GM12865 (cell line): ENCODE results near the gene CPZ.
"Not testable (repeated sequence)": the region's sequence is repeated elsewhere in the genome, so short reads cannot be mapped to it uniquely, and the experiment has no call there.

Experiments used
- DNase-seq: peaks from one replicate; pipeline ENCODE4 v3.0.0; 2010; ENCODE audit warnings: low read depth
- H3K4me3 ChIP-seq: 2 replicates; pipeline ENCODE4 v1.5.1; 2011; ENCODE audit warnings: mild to moderate bottlenecking, low read depth, low read length, control low read depth
- CTCF ChIP-seq: IDR thresholded peaks from 2 replicates; pipeline ENCODE4 v1.5.1; 2011; ENCODE audit warnings: low read length, control low read depth, low read depth, inconsistent platforms; ENCODE audit not compliant: insufficient read depth; ENCODE audit errors: missing control alignments

CPZ gene

GRCh38 chr4:8634773-8635172 lies 42.2 kb downstream of the CPZ start:
- H3K4me3 ChIP-seq, DNase-seq: not testable (repeated sequence)

GRCh38 chr4:8635897-8636554 lies 43.5 kb downstream of the CPZ start:
- H3K4me3 ChIP-seq, result not testable (repeated sequence)

GRCh38 chr4:8637456-8637984 lies 45.0 kb downstream of the CPZ start:
- DNase-seq, result no peak
- TF ChIP-seq CTCF, result no peak
- no peak overlapping the region for H3K4me3 ChIP-seq

More at GRCh38 chr4:8635897-8636554, 43.5 kb downstream of the CPZ start:
- DNase-seq, result not testable (repeated sequence)

- DNase-seq, result no peak
- no peak for TF ChIP-seq CTCF
These were observed 46.5 kb downstream of the CPZ start for GRCh38 chr4:8639021-8639420.

GRCh38 chr4:8639777-8640720 lies 47.5 kb downstream of the CPZ start:
- TF ChIP-seq CTCF, result no peak
- DNase-seq, result no peak
- H3K4me3 ChIP-seq, result no peak overlapping the region

More at GRCh38 chr4:8639021-8639420, 46.5 kb downstream of the CPZ start:
- no peak overlapping the region for H3K4me3 ChIP-seq

- H3K4me3 ChIP-seq, result no peak overlapping the region
- TF ChIP-seq CTCF, result no peak
- DNase-seq, result no peak
These were observed 48.3 kb downstream of the CPZ start for GRCh38 chr4:8640816-8641215.

- no peak overlapping the region for H3K4me3 ChIP-seq
- DNase-seq, result no peak
- no peak for TF ChIP-seq CTCF
These were observed 48.7 kb downstream of the CPZ start for GRCh38 chr4:8641256-8641655.
